ENCODE measurements around the gene KRT2. TPM values are rescaled to one million over a fixed set of nuclear protein-coding genes. Genes with fewer than 3 reads are reported as not detected.

The KRT2 gene
- total and polyA plus RNA-seq, 9 of the 15 experiments (the other 6 are each of a cell fraction or from before 2014, with no cell fraction given) = 0.03 to 0.69 (median 0.07) TPM; not detected in 2

GRCh38 chr12:52655251-52655650, 3.2 kb upstream of the KRT2 start:
- peak overlapping the region; percentile 69; the same call in 1 of the 2 replicates for H2AFZ ChIP-seq (ENCODE audit: low read depth, low read length)
- no peak overlapping the region for H3K4me2 ChIP-seq (ENCODE audit: insufficient read depth, low read length)
- no peaks in the 10 kb centered on the region for H3K36me3 ChIP-seq (ENCODE audit: control insufficient read depth, insufficient read depth, low read length)
- POLR2A ChIA-PET = no interaction called here
- H3K9me3 ChIP-seq (replicated peaks; ENCODE audit: control insufficient read depth, insufficient read depth, low read depth, low read length) = no peaks in the 10 kb centered on the region
- CTCF ChIA-PET (ENCODE audit: low intra/inter-chr PET ratio) = no interaction called here
- FAIRE-seq = no peak
- H3K27ac ChIP-seq (ENCODE audit: extremely low read depth, low read depth, low read length) = no peak overlapping the region
- no peaks in the 10 kb centered on the region for H3K9me1 ChIP-seq (ENCODE audit: control insufficient read depth, insufficient read depth, low read length)
- H3K9ac ChIP-seq (ENCODE audit: insufficient read depth in 1 of 2, low read depth in 2 of 2, low read length in 2 of 2) = peak overlapping the region in 1 of 2 experiments; percentile 8; a peak in 1 of 4 replicates
- H3K79me2 ChIP-seq (ENCODE audit: control insufficient read depth, insufficient read depth, low read length) = no peaks in the 10 kb centered on the region
- H3K27me3 ChIP-seq (ENCODE audit: control insufficient read depth in 2 of 2, insufficient read depth in 2 of 2, low read length in 2 of 2) = no peaks in the 10 kb centered on the region
- H3K4me3 ChIP-seq = no peak overlapping the region
- WGBS (ENCODE audit: insufficient coverage, low coverage, missing lambda C conversion rate) = 52% methylated on average over 5 of the region's 6 CpGs
- BruUV-seq (replicated peaks) = no TSS peak
- in situ Hi-C loops (cut with MboI) (no loop called here), intact Hi-C loops (cut with micrococcal nuclease) (no loop called here)
- DNase-seq (ENCODE audit: extremely low read depth in 1 of 4, low spot score in 3 of 4) = no peak
- TF ChIP-seq BMI1 (IDR thresholded peaks at IDR 0.05; ENCODE audit: low read length) = no peak
- TF ChIP-seq PTBP1 (IDR thresholded peaks at IDR 0.05; ENCODE audit: low read depth, low read length) = no peak
- ATAC-seq = no peak; the same call in 2 of the 3 replicates
- H3K4me1 ChIP-seq (replicated peaks in 1 of 2; ENCODE audit: control insufficient read depth in 2 of 2, insufficient read depth in 2 of 2, low read length in 2 of 2) = peaks cover 32 to 36% of the 10 kb centered on the region in 2 experiments
- no peaks in the 10 kb centered on the region for H4K20me1 ChIP-seq (replicated peaks; ENCODE audit: control insufficient read depth, insufficient read depth, low read length)

- H3K27me3 ChIP-seq (ENCODE audit: control insufficient read depth in 2 of 2, insufficient read depth in 2 of 2, low read length in 2 of 2) = no peaks in the 10 kb centered on the region
- H3K9me1 ChIP-seq (ENCODE audit: control insufficient read depth, insufficient read depth, low read length) = no peaks in the 10 kb centered on the region
- no peak overlapping the region for H3K4me2 ChIP-seq (ENCODE audit: insufficient read depth, low read length)
- FAIRE-seq (no peak), ATAC-seq (no peak), DNase-seq (ENCODE audit: extremely low read depth in 1 of 4, low spot score in 3 of 4) (no peak)
- no TSS peak for BruUV-seq (replicated peaks)
- 52% methylated on average over 12 of the region's 12 CpGs for WGBS (ENCODE audit: insufficient coverage, low coverage, missing lambda C conversion rate)
- TF ChIP-seq NFE2 (IDR thresholded peaks at IDR 0.05; ENCODE audit: low read depth) = peak; percentile 19; the same call in 1 of the 2 replicates
- TF ChIP-seq ETV6 (IDR thresholded peaks at IDR 0.05; ENCODE audit: borderline replicate concordance in 1 of 2, low read depth in 2 of 2, low read length in 1 of 2) = no peak
- no peak for TF ChIP-seq ETV6 (CRISPR knock-in tag; IDR thresholded peaks at IDR 0.05; ENCODE audit: borderline replicate concordance)
- H3K27ac ChIP-seq (ENCODE audit: extremely low read depth, low read depth, low read length) = no peak overlapping the region
- no peaks in the 10 kb centered on the region for H3K36me3 ChIP-seq (ENCODE audit: control insufficient read depth, insufficient read depth, low read length)
- no peak overlapping the region for H3K4me3 ChIP-seq
- POLR2A ChIA-PET = no interaction called here
- H3K9ac ChIP-seq (ENCODE audit: insufficient read depth in 1 of 2, low read depth in 2 of 2, low read length in 2 of 2) = peak overlapping the region in 1 of 2 experiments; percentile 26; a peak in 1 of 4 replicates
- H3K4me1 ChIP-seq (replicated peaks in 1 of 2; ENCODE audit: control insufficient read depth in 2 of 2, insufficient read depth in 2 of 2, low read length in 2 of 2) = peaks cover 18 to 28% of the 10 kb centered on the region in 2 experiments
- no peaks in the 10 kb centered on the region for H4K20me1 ChIP-seq (replicated peaks; ENCODE audit: control insufficient read depth, insufficient read depth, low read length)
- no peaks in the 10 kb centered on the region for H3K79me2 ChIP-seq (ENCODE audit: control insufficient read depth, insufficient read depth, low read length)
- intact Hi-C loops (cut with micrococcal nuclease) (no loop called here), in situ Hi-C loops (cut with MboI) (no loop called here)
- CTCF ChIA-PET (ENCODE audit: low intra/inter-chr PET ratio) = no interaction called here
- H3K9me3 ChIP-seq (replicated peaks; ENCODE audit: control insufficient read depth, insufficient read depth, low read depth, low read length) = no peaks in the 10 kb centered on the region
- no peak overlapping the region; the same call in 1 of the 2 replicates for H2AFZ ChIP-seq (ENCODE audit: low read depth, low read length)
Observed at GRCh38 chr12:52650520-52651081, 1.4 kb downstream of the KRT2 start.

All from K562 (cell line).